HG03378 (cell line): ENCODE data around the gene IGFL4.

Experiments
- ATAC-seq: cut with Tn5 transposase; IDR thresholded peaks from one replicate; pipeline ENCODE4 v1.9.1; 2021; ENCODE audit warnings: mild to moderate bottlenecking, moderate library complexity; ENCODE audit not compliant: unreplicated experiment

IGFL4 gene

DNA sequence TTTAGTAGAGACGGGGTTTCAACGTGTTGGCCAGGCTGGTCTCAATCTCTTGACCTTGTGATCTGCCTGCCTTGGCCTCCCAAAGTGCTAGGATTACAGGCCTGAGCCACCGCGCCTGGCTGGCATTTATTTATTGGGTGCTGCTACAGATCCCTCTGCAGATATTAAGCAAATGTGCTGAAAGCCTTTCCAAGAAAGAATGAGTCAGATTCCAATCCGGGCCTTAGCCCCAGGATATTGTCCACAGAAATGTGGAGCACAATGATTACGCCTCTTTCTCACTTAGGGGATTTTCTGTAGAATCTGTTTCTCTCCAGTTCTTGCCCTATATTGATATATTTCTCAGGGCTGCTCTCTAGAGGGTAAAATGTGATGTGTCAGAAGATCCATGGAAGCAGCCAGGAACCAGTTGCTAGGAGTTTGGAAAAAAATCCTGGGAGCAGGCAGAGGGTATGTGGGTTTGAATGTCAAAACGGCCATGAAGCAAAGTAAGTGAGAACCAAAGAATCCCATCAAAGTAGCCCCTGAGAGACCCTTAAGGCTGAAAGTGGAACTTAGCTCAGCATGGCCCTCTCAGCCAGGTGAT is 24.8 kb upstream of the IGFL4 start:
- no peak for ATAC-seq

- ATAC-seq: no peak
Observed at GRCh38 chr19:46063201-46063600, 22.4 kb upstream of the IGFL4 start.

- no peak for ATAC-seq
Observed at GRCh38 chr19:46060012-46060411, 19.2 kb upstream of the IGFL4 start.

DNA sequence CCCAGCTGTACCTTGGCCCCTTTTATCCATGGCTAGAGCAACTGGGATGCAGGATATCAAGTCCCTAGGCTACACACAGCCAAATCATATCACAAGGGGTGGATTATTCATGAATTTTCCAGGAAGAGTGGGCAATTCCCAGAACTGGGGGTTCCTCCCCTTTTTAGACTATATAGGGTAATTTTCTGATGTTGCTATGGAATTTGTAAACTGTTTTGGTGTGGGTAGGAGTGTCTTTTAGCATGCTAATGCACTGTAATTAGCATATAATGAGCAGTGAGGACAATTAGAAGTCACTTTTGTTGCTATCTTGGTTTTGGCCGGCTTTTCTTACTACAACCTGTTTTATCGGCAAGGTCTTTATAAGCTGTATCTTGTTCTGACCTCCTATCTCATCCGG is 18.0 kb upstream of the IGFL4 start:
- no peak for ATAC-seq

DNA sequence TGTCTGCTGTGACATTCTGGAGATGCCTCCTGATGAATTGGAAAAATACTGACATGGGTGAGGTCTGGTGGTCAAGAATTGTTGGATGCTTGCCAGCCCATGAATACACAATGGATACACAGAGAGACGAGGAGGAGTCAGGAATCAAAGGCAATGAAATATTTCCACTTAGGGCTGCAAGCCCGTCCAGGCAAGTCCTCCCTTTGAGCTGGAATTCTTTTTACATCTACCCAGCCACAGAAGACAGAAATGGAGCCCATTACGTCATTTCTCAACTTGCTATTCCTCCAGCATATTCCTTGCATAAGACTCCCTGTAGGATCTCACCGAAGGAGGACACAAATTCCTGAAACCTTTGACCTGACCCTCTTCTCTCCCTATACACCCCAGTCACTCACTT is 15.7 kb upstream of the IGFL4 start:
- ATAC-seq: no peak

DNA sequence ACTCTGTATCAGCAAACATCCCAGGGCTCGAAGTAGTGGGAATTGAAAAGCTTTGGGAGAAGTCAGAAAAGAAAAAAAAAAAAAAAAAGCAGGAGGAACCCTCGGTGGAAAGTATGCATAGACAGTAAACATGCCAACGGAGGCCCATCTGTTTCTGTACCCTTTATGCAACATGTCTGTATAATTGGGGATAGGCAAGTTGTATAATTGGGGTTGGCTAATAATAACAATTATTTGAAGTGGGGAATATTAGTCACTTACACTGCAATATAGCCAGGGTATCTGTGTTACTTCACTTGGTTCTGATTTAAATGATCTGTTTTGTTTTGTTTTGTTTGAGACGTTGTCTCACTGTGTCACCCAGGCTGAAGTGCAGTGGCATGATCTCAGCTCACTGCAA is 12.1 kb upstream of the IGFL4 start:
- no peak for ATAC-seq

- ATAC-seq: no peak
Observed at GRCh38 chr19:46049597-46049996, 8.8 kb upstream of the IGFL4 start.

GRCh38 chr19:46043519-46043918 is 2.7 kb upstream of the IGFL4 start:
- no peak for ATAC-seq

DNA sequence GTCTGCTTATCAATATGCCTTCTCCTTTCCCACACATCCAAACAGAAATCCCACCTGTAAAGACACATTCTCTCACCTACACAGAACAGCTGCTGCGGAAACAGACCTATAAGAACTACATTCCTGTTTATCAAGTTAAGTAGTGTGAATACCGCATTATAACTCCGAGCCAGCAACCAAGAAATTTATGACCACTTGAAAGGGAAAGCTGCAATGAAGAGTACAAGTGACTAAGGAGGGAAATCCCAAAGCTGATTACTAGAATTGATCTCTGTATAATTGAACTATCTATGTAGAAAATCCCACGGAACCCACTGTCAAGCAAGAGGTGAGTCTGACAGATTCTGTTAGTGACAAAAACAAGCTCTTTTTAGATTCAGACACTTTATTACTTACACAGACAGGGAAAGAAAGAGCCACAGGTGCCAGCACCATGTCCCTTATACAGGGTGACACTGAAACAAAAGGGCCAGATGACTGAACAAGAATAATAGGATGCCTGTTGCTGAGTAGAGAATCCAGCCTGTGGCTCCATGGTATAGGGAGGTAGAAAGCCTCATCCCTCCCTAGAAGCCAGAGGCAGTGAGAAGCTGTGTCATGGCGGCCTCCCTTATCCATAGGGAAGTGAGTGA is 1.6 kb upstream of the IGFL4 start:
- ATAC-seq: no peak

GRCh38 chr19:46040125-46040524 is 677 bp downstream of the IGFL4 start:
- ATAC-seq: no peak

DNA sequence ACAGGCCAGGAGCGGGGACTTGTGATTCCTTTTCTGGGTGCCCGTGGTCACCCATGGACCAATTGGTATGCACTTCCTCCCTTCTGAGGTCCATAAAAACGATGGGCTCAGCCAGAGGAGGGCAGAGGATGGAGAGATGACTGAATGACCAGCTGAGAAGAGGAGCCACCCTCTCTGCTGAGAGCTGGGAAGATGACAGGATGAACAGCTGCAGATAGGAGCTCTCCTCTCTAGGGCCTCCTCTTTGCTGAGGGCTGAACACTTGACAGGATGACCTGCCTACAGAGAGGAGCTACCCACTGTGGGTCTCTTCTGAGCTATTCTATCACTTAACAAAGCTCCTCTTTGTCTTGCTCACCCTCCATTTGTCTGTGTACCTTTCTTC is 4.1 kb downstream of the IGFL4 start:
- ATAC-seq: no peak

GRCh38 chr19:46035986-46036743 is 4.6 kb downstream of the IGFL4 start:
- no peak for ATAC-seq

GRCh38 chr19:46035546-46035945 is 5.3 kb downstream of the IGFL4 start:
- no peak for ATAC-seq

DNA sequence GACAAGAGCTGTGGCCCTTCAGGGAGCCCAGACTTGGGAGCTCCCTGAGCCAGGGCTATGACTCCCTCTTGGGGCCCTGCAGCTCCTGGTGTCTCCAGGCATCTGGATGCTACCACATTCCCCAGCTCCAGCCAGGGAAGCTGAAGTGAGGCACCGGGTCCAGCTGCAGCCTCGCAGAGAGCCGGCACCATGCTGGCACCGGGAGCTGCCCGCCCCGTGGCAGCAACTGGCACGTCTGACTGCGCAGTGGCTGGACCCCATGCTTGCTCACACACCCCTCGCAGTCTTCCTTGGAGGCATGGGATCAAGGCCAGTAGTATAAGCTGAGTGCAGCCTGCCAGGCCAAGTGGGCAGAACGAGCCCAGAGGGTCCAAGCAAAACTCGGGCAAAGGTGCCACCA is 7.4 kb downstream of the IGFL4 start:
- no peak for ATAC-seq

- no peak for ATAC-seq
Observed at GRCh38 chr19:46032597-46033025, 8.2 kb downstream of the IGFL4 start.

- no peak for ATAC-seq
Observed at GRCh38 chr19:46031781-46032596, 8.8 kb downstream of the IGFL4 start.

DNA sequence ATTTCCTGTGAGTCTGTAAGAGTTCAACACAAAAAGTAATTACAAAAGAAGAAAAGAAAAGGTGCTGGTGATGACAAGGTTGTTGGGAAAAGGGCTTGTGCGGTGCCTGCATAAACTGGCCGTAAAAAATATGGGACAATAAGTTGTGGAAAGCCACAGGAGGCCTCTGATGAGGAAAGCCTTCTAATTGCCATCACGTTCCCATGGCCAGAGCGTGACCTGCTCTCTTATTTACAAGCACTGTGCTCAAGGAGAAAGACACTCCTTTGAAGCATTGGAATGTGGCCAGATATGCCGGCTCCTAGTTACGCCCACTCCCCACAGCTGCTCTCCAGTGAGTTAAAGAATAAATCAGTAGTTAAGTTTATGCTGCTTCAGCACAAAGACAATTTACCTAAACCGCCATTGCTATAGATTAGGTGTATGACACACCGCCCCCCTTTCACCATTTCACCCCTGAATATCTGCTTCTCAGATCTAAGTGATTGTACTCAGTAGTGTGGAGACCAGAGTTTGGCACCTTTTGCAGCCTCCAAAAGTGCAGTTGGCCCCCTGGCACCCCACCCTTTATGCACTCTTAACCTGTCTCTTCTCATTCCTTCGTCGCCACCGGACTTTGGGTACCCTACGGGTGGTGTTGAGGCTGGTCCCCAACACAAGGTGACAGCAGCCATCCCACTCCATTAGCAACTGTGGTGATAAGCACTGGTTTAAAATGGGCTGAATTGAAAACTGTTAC is 9.8 kb downstream of the IGFL4 start:
- ATAC-seq: no peak

DNA sequence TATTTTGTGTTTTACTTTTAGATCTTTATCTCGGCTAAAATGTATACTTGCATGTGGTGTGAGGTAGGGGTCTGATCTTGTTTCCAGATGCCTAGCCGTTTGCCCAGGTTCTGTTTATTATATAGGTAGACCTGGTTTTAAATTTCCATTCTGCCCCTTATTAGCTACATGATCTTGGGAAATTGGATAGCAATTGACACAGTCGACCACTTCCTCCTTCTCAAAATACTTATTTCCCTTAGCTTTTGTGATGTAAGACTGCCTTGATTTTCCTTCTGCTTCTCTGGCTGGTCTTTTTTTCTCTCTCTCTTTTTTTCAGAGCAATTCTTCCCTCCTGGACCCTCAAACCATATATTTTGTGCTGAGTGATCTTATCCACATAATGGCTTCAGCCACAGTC is 15.0 kb downstream of the IGFL4 start:
- ATAC-seq: no peak

DNA sequence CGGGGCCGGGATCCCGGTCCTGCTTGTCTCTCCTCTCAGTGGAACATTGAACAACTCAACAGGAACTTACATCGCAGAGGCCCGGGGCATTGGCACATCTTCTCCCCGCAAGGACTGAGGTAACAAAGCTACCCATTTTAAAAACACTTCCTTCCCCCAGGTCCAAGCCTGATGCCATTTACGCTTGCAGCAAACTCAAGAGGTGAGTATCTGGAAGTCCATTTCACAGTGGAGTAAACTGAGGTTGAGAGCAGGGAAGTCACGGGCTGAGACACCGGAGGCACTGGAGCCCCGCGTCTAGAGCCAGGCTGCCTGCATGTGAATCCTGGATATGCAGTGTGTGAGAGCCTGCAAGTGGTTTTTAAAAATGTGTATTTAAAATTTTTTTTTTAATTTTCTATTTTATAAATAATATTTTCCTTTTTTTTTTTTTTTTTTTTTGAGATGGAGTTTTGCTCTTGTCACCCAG is 17.5 kb downstream of the IGFL4 start:
- ATAC-seq: no peak

DNA sequence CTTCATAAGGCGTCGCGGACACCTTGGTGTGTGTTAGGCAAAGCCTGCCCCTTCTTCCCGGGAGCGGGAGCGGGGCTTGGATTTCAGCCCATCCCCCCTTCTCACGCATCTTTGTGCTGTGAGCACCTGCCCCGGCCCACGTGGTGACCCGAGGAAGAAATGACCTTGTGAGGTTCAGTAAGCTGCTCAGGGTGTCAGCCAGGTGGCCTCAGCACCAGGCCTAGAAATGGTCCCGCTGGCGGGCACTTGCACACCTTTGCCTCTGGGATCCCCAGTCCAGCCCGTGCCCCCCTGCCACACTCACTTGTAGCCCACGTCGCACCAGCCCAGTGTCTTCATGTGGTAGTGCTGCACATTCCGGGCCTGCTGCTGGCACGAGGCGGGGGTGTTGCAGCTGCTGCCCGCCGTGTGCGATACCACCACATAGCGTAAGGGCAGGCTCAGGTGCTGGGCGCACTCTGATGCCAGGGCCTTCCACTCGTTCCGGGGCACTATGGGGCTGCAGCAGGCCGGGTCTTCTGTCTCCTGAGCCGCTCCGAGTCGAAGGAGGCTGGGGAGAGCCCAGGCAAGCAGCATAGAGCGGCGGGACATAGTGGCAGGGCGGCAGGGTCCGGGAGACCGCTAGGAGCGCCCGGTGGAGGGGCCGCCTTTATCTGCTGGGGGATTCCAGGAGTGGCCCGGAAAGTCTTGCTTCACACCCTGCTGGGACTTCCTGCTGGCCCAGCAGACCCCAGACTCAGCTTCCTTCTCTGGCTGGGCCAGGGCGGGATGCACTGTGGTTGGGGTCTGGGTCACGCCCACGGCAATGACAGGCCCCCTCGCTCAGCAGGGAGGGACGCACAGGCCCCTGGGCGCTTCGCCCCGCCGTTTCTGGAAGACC is 18.1 kb downstream of the IGFL4 start, which contains the start of gene PGLYRP1:
TSS of gene PGLYRP1 (minus strand) at position 623 of the 880 bp plus-strand sequence. CDS start at position 591, 32 bp downstream.
- ATAC-seq: no peak
